Lung (tissue), 12 donors: ENCODE measurements around the gene TBCD. TPM values are rescaled to one million over a fixed set of nuclear protein-coding genes. Genes with fewer than 3 reads are reported as not detected.

Source experiments
- ATAC-seq: fragments of 200-7000 bp; cut with Tn5 transposase; one replicate; pipeline ENCODE4 v1.9.1; 2020; ENCODE audit warnings: moderate number of reproducible peaks; ENCODE audit not compliant: insufficient read depth, low FRiP score
- DNase-seq, 3 donors: peaks; one replicate each; pipeline ENCODE4 v3.0.0-alpha.2; 2013 to 2017
- H3K27ac ChIP-seq, 2 donors: one replicate each; pipeline ENCODE4 v1.5.1; 2013; ENCODE audit warnings: mild to moderate bottlenecking in 2 of 2, moderate library complexity in 2 of 2, control low read depth in 1 of 2, inconsistent platforms in 1 of 2, low read depth in 1 of 2, low read length in 1 of 2
- H3K27me3 ChIP-seq, 3 donors: one replicate each; pipeline ENCODE4 v1.5.1; 2013; ENCODE audit warnings: low read length in 2 of 3; ENCODE audit not compliant: control insufficient read depth in 3 of 3, insufficient read depth in 3 of 3
- H3K36me3 ChIP-seq, 4 donors: one replicate each; pipeline ENCODE4 v1.5.1; 2013; ENCODE audit warnings: low read length in 4 of 4, mild to moderate bottlenecking in 1 of 4, moderate library complexity in 1 of 4; ENCODE audit not compliant: control insufficient read depth in 4 of 4, insufficient read depth in 4 of 4
- H3K4me1 ChIP-seq, 5 donors: one replicate each; pipeline ENCODE4 v1.5.1; 2013; ENCODE audit warnings: low read length in 5 of 5, mild to moderate bottlenecking in 2 of 5, moderate library complexity in 1 of 5; ENCODE audit not compliant: control insufficient read depth in 5 of 5, insufficient read depth in 5 of 5
- H3K4me3 ChIP-seq: one replicate; pipeline ENCODE4 v1.5.1; 2013; ENCODE audit warnings: mild to moderate bottlenecking, control low read depth, moderate library complexity
- H3K9ac ChIP-seq, 2 donors: one replicate each; pipeline ENCODE4 v1.5.1; 2013; ENCODE audit warnings: low read length in 2 of 2, control low read depth in 1 of 2; ENCODE audit not compliant: insufficient read depth in 1 of 2
- H3K9me3 ChIP-seq, 4 donors: one replicate each; pipeline ENCODE4 v1.5.1; 2013; ENCODE audit warnings: low read length in 3 of 4, mild to moderate bottlenecking in 1 of 4, moderate library complexity in 1 of 4; ENCODE audit not compliant: control insufficient read depth in 4 of 4, insufficient read depth in 3 of 4
- WGBS, 2 donors: extraction: QIAGEN DNeasy Blood & Tissue Kit; methylation state at CpG; one replicate each; pipeline ENCODE4 v1.1.7; 2013; 5-methylcytosine and 5-hydroxymethylcytosine counted together
- polyA plus RNA-seq, 2 donors: library from polyadenylated mRNA; stranded (reverse); fragments of 200-250 nt; gene quantifications; one replicate each; pipeline ENCODE4 v1.2.1, GENCODE V29; 2013
- total RNA-seq, 2 donors: library from RNA; depleted of rRNA in 1 of 2; stranded (reverse); fragments of >200 nt in 1 of 2; gene quantifications; one replicate each; pipeline ENCODE4 v1.2.1, GENCODE V29; 2014 to 2021
- TF ChIP-seq, protein P1 (sequence below): IDR thresholded peaks from 2 replicates; pipeline ENCODE4 v1.5.1; 2012; ENCODE audit warnings: mild to moderate bottlenecking; ENCODE audit errors: control extremely low read depth, extremely low read depth
- donor health status: control.
- donor health status: control.
- donor health status: Bipolar disorder and iron deficiency.
- donor health status: healthy.
- donor health status: DM: yes; HTN: yes; CAD: no.

TBCD gene
- total and polyA plus RNA-seq, 4 donors: 57.6 to 119 (median 90.3) TPM

DNA sequence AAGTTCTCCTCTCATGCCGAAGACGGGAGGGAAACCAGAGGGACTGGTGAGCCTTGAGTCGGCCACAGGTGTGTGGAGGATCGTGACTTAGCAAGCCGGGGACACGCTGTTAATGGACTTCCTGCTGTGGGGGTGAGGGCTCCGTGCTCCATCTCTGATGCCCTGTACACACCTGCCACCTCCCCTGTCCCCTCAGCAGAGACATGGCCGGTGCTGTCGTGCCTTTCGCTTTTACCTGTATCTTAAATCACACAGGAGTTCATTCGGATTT, 163.8 kb downstream of the TBCD start:
- TF ChIP-seq, protein P1, sequence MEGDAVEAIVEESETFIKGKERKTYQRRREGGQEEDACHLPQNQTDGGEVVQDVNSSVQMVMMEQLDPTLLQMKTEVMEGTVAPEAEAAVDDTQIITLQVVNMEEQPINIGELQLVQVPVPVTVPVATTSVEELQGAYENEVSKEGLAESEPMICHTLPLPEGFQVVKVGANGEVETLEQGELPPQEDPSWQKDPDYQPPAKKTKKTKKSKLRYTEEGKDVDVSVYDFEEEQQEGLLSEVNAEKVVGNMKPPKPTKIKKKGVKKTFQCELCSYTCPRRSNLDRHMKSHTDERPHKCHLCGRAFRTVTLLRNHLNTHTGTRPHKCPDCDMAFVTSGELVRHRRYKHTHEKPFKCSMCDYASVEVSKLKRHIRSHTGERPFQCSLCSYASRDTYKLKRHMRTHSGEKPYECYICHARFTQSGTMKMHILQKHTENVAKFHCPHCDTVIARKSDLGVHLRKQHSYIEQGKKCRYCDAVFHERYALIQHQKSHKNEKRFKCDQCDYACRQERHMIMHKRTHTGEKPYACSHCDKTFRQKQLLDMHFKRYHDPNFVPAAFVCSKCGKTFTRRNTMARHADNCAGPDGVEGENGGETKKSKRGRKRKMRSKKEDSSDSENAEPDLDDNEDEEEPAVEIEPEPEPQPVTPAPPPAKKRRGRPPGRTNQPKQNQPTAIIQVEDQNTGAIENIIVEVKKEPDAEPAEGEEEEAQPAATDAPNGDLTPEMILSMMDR: no peak
- no peak overlapping the region for H3K9ac ChIP-seq
- H3K27me3 ChIP-seq: no peaks in the 10 kb centered on the region
- peaks cover 0 to 25% (median 12%) of the 10 kb centered on the region in 4 donors for H3K36me3 ChIP-seq
- peaks cover 0 to 31% (median 14%) of the 10 kb centered on the region in 5 donors for H3K4me1 ChIP-seq
- 89 to 91% methylated on average over 11 of the region's 11 CpGs for WGBS, 2 donors
- ATAC-seq (no peak), DNase-seq (no peak)
- H3K4me3 ChIP-seq: no peak overlapping the region
- H3K27ac ChIP-seq: no peak overlapping the region
- H3K9me3 ChIP-seq: no peaks in the 10 kb centered on the region

DNA sequence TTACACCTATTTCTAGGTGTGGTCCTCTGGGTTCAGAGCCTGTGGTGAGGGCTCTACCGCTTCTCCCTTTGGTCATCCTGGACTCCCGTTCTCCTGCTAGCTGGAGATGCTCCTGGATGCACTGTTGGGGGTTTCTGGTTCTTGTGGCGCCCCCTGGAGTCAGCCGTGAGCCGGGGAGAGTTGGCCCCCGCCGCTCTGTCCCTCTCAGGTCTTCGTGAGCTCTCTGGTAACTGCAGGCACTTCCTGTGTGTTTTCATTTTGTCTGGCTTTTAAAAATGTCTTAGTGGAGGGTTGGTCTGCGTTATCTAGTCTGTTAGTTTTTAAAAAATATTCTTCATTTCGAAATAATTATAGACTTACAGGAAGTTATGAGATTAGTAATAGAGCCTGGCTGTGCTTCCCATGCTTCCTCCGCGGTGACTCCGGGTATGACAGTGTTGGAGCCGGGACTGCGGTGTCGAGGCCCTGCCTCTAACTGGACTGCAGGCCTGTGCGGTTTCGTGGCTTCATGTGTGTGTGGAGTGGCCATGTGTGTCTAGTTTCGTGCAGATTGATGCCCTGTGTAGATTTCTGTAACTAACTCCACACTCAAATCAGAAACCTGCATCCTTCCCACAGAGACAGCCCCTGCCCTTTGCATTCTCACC, 166.0 kb downstream of the TBCD start:
- DNase-seq (no peak), ATAC-seq (no peak)
- Histone ChIP-seq H3K36me3 (peaks cover 0 to 20% (median 10%) of the 10 kb centered on the region in 4 donors), H3K4me3 (no peak overlapping the region), H3K9me3 (no peaks in the 10 kb centered on the region), H3K9ac (no peak overlapping the region), H3K27me3 (no peaks in the 10 kb centered on the region), H3K4me1 (peaks cover 0 to 10% (median 4%) of the 10 kb centered on the region in 5 donors), H3K27ac (no peak overlapping the region)
- TF ChIP-seq, protein P1: no peak
- WGBS, 2 donors: 68 to 71% methylated on average over 19 of the region's 19 CpGs

DNA sequence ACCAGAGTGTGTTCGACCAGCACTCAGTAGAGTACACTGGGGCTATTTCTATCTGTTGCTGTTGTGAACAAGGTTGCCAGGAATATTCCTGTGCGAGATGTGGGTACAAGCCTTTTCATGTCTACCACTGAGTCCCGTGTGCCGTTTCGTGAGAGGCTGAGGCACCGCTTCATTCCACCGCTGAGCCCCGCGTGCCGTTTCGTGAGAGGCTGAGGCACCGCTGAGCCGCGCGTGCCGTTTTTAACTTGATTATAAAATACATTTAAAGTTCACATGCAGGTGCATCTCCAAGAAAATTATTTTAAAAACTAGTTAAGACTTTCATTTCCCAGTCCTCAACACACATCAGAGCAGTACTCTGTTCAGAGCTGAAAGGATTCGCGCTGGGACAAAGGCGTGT, 166.6 kb downstream of the TBCD start:
- WGBS, 2 donors: 96 to 98% methylated on average over 19 of the region's 19 CpGs
- Histone ChIP-seq H3K9ac (no peak overlapping the region), H3K27ac (no peak overlapping the region), H3K9me3 (no peaks in the 10 kb centered on the region), H3K36me3 (peaks cover 0 to 24% (median 8%) of the 10 kb centered on the region in 4 donors), H3K4me1 (peaks cover 0 to 6% (median 0%) of the 10 kb centered on the region in 5 donors), H3K4me3 (no peak overlapping the region), H3K27me3 (no peaks in the 10 kb centered on the region)
- no peak for ATAC-seq
- TF ChIP-seq, protein P1: no peak
- DNase-seq: no peak

DNA sequence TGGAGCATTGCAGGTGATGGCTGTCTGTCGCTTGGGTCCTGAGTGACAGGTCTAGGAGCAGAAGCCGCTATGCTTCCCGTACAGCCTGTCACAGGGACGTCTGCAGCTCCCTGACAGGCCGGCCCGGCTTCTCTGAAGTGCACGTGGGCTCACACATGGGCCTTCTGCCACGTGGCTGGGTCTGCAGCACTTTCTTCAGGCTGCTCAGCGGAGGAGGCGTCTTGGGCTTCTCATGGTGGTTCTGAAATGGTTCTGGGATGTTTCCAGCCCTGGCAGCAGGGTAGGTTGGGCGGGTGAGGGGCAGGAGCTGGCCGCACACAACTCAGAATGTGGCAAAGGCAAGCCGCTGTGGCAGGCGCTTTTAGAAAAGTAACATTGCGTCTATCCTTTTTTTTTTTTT, 168.3 kb downstream of the TBCD start:
- H3K9ac ChIP-seq: no peak overlapping the region
- TF ChIP-seq, protein P1: no peak
- no peak for ATAC-seq
- WGBS, 2 donors: 94 to 98% methylated on average over 15 of the region's 15 CpGs
- H3K4me3 ChIP-seq: no peak overlapping the region
- no peaks in the 10 kb centered on the region for H3K9me3 ChIP-seq
- H3K27me3 ChIP-seq: no peaks in the 10 kb centered on the region
- H3K27ac ChIP-seq: no peak overlapping the region
- peaks cover 0 to 29% (median 6%) of the 10 kb centered on the region in 4 donors for H3K36me3 ChIP-seq
- no peaks in the 10 kb centered on the region for H3K4me1 ChIP-seq
- no peak for DNase-seq
